ENCODE results near the gene COLEC11. TPM values are rescaled to one million over a fixed set of nuclear protein-coding genes. Genes with fewer than 3 reads are reported as not detected.

Gene COLEC11
- total RNA-seq, 4 donors from 2014 or later: 0.66 to 6.7 (median 1.6) TPM; not detected in 1

DNA sequence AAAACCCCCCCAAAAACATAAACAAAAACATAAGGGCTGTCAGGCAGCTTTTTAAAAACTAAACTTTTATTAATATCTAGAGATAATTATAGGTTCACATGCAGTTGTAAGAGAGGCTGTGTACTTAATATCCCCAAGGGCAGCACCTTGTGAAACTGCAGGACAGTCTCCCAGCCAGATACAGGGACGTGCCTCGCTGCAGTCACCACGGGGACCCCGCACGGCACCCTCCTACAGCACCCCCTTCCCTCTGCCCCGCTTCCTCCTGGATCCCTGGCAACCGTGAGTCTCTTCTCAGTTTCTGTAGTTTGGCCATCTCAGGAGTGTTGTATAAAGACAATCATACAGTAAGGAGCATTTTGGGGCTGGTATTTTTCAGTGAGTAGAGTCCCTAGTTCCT lies 6.8 kb upstream of the COLEC11 start:
- DNase-seq (ENCODE audit: low spot score in 2 of 2): no peak
- 85 to 93% methylated on average over 7 of the region's 7 CpGs for WGBS, 2 donors
- H3K9me3 ChIP-seq: no peaks in the 10 kb centered on the region
- TF ChIP-seq, protein P1, sequence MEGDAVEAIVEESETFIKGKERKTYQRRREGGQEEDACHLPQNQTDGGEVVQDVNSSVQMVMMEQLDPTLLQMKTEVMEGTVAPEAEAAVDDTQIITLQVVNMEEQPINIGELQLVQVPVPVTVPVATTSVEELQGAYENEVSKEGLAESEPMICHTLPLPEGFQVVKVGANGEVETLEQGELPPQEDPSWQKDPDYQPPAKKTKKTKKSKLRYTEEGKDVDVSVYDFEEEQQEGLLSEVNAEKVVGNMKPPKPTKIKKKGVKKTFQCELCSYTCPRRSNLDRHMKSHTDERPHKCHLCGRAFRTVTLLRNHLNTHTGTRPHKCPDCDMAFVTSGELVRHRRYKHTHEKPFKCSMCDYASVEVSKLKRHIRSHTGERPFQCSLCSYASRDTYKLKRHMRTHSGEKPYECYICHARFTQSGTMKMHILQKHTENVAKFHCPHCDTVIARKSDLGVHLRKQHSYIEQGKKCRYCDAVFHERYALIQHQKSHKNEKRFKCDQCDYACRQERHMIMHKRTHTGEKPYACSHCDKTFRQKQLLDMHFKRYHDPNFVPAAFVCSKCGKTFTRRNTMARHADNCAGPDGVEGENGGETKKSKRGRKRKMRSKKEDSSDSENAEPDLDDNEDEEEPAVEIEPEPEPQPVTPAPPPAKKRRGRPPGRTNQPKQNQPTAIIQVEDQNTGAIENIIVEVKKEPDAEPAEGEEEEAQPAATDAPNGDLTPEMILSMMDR (IDR thresholded peaks at IDR 0.05): no peak
- TF ChIP-seq EP300 (IDR thresholded peaks at IDR 0.05) (no peak), POLR2A (IDR thresholded peaks at IDR 0.05) (no peak)
- no peak overlapping the region for H3K4me3 ChIP-seq
- no peaks in the 10 kb centered on the region for H3K27me3 ChIP-seq
- peaks cover 0 to 25% (median 0%) of the 10 kb centered on the region in 3 donors for H3K36me3 ChIP-seq
- H3K4me1 ChIP-seq: peaks cover 0 to 17% (median 0%) of the 10 kb centered on the region in 4 donors
- no peak overlapping the region for H3K27ac ChIP-seq

DNA sequence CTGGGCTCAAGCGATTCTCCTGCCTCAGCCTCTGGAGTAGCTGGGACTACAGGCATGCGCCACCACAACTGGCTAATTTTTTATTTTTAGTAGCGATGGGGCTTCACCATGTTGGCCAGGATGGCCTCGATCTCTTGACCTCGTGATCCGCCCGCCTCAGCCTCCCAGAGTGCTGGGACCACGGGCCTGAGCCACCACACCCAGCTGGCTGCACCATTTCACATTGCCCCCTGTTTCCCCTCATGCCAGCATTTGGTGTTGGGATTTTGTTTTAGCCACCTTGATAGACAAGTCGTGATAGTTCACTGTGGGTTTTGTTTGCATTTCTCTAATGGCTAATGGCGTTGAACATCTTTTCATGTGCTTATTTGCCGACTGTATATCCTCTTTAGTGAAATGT lies 5.8 kb upstream of the COLEC11 start:
- Histone ChIP-seq H3K4me3 (no peak overlapping the region), H3K27ac (no peak overlapping the region), H3K36me3 (peaks cover 0 to 17% (median 0%) of the 10 kb centered on the region in 3 donors), H3K9me3 (no peaks in the 10 kb centered on the region), H3K4me1 (peaks cover 0 to 17% (median 0%) of the 10 kb centered on the region in 4 donors), H3K27me3 (no peaks in the 10 kb centered on the region)
- 92 to 94% methylated on average over 11 of the region's 11 CpGs for WGBS, 2 donors
- TF ChIP-seq POLR2A (IDR thresholded peaks at IDR 0.05) (no peak), EP300 (IDR thresholded peaks at IDR 0.05) (no peak)
- TF ChIP-seq, protein P1 (IDR thresholded peaks at IDR 0.05): no peak
- no peak for DNase-seq (ENCODE audit: low spot score in 2 of 2)

DNA sequence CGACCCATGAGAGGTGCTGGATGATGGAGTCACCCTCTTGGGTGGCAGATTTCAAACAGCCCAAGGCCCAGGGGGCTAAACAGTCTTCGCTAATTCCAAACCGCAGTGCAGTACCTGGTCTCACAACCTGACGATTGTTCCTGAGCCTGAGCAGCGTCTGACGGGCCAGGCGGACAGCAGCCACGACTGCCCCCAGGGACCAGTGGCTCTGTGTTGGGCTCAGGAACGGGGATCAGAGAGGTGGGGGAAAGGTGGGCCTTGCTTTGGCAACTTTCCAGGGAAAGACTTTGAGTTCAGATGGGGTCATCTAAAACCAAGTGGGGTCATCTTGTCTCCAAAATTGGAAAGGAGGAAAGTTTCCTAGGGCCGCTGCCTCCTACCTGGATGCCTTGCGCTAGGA lies 492 bp downstream of the COLEC11 start:
- WGBS, 2 donors: 88 to 95% methylated on average over 11 of the region's 11 CpGs
- Histone ChIP-seq H3K9me3 (no peaks in the 10 kb centered on the region), H3K27me3 (no peaks in the 10 kb centered on the region), H3K27ac (no peak overlapping the region), H3K36me3 (no peaks in the 10 kb centered on the region), H3K4me3 (no peak overlapping the region), H3K4me1 (peaks cover 0 to 3% (median 1%) of the 10 kb centered on the region in 4 donors)
- TF ChIP-seq, protein P1 (IDR thresholded peaks at IDR 0.05): no peak
- TF ChIP-seq EP300 (IDR thresholded peaks at IDR 0.05): no peak
- no peak for TF ChIP-seq POLR2A (IDR thresholded peaks at IDR 0.05)
- DNase-seq (ENCODE audit: low spot score in 2 of 2): no peak

DNA sequence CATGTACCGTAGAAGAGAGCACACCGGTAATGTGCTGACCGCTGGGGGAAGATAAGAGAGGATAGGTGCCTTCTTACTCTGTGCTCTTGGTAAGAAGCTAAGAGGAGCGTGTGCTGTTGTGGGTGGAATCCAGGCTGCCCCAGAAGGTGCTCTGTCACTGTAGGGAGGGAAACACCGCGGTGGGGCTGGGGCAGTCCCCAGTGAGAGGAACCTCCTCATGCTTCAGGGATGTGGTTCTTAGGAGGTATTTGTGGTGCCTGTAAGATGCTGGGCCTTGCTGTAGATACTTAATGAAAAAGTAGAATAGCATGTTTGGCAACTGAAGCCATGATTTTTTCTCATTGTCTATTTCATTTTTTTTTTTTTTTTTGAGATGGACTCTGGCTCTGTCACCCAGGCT lies 1.1 kb downstream of the COLEC11 start:
- Histone ChIP-seq H3K36me3 (no peaks in the 10 kb centered on the region), H3K4me3 (no peak overlapping the region), H3K27ac (no peak overlapping the region), H3K27me3 (no peaks in the 10 kb centered on the region), H3K4me1 (peaks cover 0 to 3% (median 1%) of the 10 kb centered on the region in 4 donors), H3K9me3 (no peaks in the 10 kb centered on the region)
- WGBS, 2 donors: 94% methylated on average over 6 of the region's 6 CpGs
- DNase-seq (ENCODE audit: low spot score in 2 of 2): no peak
- TF ChIP-seq POLR2A (IDR thresholded peaks at IDR 0.05) (no peak), EP300 (IDR thresholded peaks at IDR 0.05) (no peak)
- TF ChIP-seq, protein P1 (IDR thresholded peaks at IDR 0.05): no peak

DNA sequence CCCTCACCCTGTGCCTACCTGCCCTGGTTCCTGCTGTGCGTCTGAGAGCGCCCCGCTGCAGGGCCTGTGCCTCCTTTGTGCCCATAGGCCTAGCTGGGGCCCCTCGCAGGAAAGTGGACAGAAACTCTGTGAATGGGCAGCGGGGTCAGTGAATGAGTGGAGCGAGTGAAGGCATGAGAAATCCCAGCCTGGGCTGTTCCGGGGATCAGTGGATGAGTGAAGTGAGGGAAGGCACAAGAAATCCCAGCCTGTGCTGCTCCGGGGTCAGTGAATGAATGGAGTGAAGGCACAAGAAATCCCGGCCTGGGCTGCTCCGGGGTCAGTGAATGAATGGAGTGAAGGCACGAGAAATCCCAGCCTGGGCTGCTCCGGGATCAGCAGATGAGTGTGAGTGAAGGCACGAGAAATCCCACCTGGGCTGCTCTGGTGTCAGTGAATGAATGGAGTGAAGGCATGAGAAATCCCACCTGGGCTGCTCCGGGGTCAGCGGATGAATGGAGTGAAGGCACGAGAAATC lies 2.0 kb downstream of the COLEC11 start:
- no peaks in the 10 kb centered on the region for H3K27me3 ChIP-seq

More for the DNA sequence above, 2.0 kb downstream of the COLEC11 start:
- peaks cover 0 to 3% (median 1%) of the 10 kb centered on the region in 4 donors for H3K4me1 ChIP-seq
- no peak overlapping the region for H3K27ac ChIP-seq
- no peaks in the 10 kb centered on the region for H3K36me3 ChIP-seq
- no peak for TF ChIP-seq POLR2A (IDR thresholded peaks at IDR 0.05)
- H3K9me3 ChIP-seq: no peaks in the 10 kb centered on the region
- no peak for DNase-seq (ENCODE audit: low spot score in 2 of 2)
- no peak overlapping the region for H3K4me3 ChIP-seq
- WGBS, 2 donors: 73 to 82% methylated on average over 16 of the region's 16 CpGs
